HTR-8/SVneo (cell line): ENCODE results near the gene UNC119.

Experiments
- DNase-seq: peaks from one replicate; pipeline ENCODE4 v3.0.0; 2011; ENCODE audit warnings: low spot score, mixed read lengths; ENCODE audit not compliant: insufficient read length
- FAIRE-seq: peaks from 2 replicates; lab custom pipeline; 2011; peaks lifted over from hg19 to GRCh38; lab: Jason Lieb, UNC

Gene UNC119

DNA sequence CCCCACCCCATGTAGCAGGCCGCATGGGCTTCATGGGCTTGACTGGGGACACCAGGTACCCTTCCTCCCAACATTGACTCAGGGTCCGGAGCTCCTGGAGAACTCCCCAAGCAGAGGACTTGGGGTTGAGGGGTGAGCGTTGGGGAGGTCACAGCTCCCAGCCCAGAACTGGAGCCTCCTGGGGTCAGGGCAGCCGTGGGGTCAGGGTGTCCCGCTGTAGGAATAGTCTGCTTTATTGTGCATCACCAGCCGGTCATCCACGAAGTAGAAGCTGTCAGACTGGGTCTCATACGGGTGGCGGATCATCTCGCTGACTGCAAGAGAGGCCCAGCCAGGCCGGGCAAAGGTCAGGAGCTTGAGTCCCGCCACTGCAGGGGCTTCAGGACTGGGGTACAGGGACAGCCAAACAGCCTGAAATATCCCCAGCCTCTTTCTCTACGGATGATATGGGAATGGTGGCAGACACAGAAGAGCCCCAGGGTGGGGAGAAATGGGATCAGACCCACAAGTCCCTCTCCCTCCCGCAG lies 5.3 kb downstream of the UNC119 start:
- no peak for FAIRE-seq
- DNase-seq, result no peak

GRCh38 chr17:28545787-28546415 lies 6.5 kb downstream of the UNC119 start:
- DNase-seq (no peak), FAIRE-seq (no peak)

DNA sequence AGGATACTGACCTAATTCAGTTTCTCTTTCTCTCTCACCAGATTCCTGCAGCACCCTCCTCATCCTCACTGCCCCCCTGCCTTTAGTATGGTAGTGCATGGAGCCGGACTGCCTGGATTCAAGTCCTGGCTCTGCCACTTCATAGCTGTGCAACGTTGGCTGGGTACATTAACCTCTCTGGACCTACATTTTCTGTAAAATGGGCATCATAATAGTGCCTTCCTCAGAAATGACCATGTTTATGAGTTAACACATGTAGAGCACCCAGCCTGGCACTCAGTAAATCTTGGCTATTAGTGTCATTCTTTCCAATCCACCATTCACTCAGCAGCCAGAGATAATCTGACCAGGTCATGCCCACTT lies 7.3 kb downstream of the UNC119 start:
- no peak for DNase-seq
- FAIRE-seq, result no peak

- DNase-seq (no peak), FAIRE-seq (no peak)
Measured at GRCh38 chr17:28544402-28545140, 7.9 kb downstream of the UNC119 start.

DNA sequence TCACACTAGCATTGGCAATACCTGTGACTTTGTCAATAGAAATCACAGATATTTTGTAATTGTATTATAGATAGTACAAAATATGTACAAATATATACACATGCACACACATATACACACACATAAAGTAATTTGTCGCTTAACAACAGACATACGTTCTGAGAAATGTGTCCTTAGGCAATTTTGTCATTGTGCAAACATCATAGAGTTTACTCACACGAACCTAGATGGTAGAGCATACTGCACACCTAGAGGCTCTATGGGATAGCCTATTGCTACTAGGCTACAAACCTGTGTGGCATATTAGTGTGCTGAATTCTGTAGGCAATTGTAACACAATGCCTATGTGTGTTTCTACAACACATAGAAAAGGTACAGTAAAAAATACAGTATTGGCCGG lies 11.0 kb downstream of the UNC119 start:
- DNase-seq (no peak), FAIRE-seq (no peak)

- no peak for FAIRE-seq
- DNase-seq, result no peak
Measured at GRCh38 chr17:28540231-28540630, 12.2 kb downstream of the UNC119 start.

DNA sequence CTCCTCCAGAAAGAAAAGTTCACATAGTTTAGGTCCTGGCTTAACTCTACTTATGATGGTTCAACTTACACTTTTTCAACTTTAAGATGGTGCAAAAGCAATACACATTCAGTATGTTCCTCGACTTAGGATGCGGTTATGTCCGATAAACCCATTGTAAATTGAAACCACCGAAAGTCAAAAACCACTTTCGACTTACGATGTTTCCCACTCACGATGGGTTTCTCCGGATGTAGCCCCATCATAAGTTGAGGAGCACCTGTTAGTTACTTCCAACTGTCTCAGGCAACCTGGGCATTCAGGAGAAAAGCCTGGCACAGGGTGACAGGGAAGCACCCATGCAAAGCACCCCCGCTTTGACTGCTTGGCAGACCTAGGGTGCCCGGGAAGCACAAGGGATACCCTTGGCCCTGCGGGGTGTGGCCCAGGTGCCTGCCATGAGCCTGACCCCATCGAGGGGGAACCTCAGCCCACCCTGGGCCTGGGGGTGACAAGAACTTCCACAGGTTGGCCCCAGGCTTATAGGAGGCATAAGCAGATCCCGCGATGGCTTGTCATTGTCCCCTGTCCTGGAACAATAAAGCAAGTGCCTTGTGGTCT lies 14.0 kb downstream of the UNC119 start:
- no peak for DNase-seq
- FAIRE-seq, result no peak

GRCh38 chr17:28537219-28537610 lies 15.2 kb downstream of the UNC119 start:
- FAIRE-seq (no peak), DNase-seq (no peak)

DNA sequence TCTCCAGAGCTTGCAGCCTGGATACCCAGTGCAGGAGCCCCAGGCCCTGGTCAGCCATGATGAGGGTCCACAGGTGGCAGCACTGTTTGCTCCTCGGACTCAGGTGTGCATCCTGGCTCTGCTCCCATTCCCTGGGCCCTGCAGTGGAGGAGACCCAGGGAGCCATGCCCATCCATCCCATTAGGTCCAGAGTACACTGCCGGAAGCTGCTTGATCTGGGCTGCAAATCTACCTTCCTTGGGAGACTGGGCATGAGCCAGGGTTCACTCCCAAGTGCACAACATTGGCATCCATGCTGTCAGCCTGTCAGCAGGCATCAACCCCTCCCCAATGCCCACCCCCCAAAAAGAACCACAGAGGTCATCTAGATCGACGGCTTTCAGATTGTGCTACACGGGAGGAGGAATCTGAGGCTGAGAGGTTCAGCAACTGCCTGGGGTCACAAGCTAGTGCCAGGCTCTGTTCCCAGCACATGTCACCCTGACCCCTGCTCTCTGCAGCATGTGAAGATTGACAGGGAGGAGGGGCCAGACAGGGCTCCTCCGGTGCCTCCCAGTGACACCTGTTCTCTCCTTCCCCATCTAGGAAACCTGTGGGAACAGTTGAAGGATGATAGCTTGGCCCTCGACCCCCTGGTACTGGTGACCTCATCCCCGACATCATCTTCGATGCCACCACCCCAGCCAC lies 15.7 kb downstream of the UNC119 start:
- DNase-seq (no peak), FAIRE-seq (no peak)

DNA sequence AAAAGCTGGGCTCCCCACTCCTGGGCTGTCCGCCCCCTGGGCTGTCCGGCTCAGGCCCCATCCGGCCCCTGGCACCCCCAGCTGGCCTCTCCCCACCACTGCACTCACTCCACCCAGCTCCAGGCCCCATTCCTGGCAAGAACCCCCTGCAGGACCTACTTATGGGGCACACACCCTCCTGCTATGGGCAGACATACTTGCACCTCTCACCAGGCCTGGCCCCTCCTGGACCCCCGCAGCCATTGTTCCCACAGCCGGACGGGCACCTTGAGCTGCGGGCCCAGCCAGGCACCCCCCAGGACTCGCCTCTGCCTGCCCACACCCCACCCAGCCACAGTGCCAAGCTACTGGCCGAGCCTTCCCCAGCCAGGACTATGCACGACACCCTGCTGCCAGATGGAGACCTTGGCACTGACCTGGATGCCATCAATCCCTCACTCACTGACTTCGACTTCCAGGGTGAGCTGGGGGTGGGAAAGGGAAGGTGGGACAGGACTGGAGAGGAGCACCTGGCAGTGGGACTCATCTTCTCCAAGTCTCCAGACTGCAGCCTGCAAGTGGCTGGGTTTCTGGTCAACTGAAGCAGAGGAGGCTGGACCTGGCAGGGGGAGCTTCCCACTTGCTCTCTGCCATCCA lies 17.6 kb downstream of the UNC119 start:
- no peak for FAIRE-seq
- no peak for DNase-seq

GRCh38 chr17:28533091-28533807 lies 19.2 kb downstream of the UNC119 start:
- DNase-seq (no peak), FAIRE-seq (peak; percentile 64)

DNA sequence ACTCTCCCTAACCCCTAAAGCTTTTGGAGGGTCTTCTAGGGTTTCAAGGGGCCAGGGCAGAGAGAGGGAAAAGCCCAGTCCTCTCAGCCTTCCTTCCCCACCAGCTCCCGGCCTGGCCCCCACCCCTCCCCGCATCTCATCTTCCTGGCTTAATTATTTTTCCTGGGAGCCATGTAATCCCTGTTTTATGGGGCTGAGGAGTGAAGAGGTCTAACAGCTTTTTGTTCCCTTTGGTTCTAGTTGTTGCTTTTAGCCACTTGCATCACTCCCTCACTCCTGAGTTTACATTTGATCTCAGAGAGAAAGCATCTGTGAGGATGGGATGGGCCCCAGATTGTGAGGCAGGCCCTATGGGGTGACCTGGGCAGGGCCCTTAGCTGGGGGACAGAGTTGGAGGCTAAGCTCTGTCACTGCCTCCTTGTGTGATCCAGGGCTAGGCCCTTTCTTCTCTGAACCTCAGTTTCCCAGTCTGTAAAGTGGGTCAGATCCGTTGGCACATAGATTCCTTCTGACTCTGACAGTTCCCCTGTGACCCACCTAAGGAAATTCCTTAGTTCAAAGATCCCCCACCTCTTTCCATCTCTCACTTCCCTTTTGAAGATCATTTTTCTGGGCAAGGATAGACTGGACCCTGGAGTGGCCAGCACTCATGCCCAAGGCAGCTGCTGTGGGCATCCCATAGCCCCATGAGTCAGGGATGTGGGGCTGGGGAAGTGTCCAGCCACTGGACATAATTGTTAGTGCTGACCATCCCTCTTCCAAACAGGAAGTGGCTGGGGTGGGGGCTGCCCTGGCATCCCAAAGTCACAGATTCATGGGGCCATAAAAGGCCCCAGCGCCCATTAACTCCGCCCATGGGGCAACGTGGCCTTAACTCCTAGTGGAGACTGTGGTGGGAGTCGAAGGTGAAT lies 20.1 kb downstream of the UNC119 start:
- DNase-seq, result no peak
- FAIRE-seq, result no peak

GRCh38 chr17:28530926-28531325 lies 21.5 kb downstream of the UNC119 start:
- DNase-seq (no peak), FAIRE-seq (no peak)

- no peak for DNase-seq
- FAIRE-seq, result no peak
Measured at GRCh38 chr17:28530250-28530649, 22.2 kb downstream of the UNC119 start.

GRCh38 chr17:28529013-28529400 lies 23.4 kb downstream of the UNC119 start:
- FAIRE-seq, result no peak
- DNase-seq, result no peak

GRCh38 chr17:28528327-28529012 lies 24.0 kb downstream of the UNC119 start:
- DNase-seq (no peak), FAIRE-seq (no peak)

- DNase-seq (no peak), FAIRE-seq (no peak)
Measured at GRCh38 chr17:28527859-28528258, 24.6 kb downstream of the UNC119 start.

- FAIRE-seq (peak; percentile 33), DNase-seq (no peak)
Measured at GRCh38 chr17:28527181-28527681, 25.2 kb downstream of the UNC119 start.
